SW 1271 (cell line): ENCODE results near the gene BLCAP.
"Not testable (repeated sequence)": the region's sequence is repeated elsewhere in the genome, so short reads cannot be mapped to it uniquely, and the experiment has no call there.

Experiments used
- DNase-seq, 2 experiments: peaks; one replicate each; lab custom pipeline; 2025; lab: John Stamatoyannopoulos, UW

Gene BLCAP

GRCh38 chr20:37484331-37484730 lies 43.3 kb downstream of the BLCAP start:
- DNase-seq: no peak

- no peak for DNase-seq
Measured at GRCh38 chr20:37481610-37482009, 46.1 kb downstream of the BLCAP start.

- DNase-seq: no peak
Measured at GRCh38 chr20:37480919-37481318, 46.8 kb downstream of the BLCAP start.

GRCh38 chr20:37479925-37480691 lies 47.6 kb downstream of the BLCAP start:
- no peak for DNase-seq

- no peak for DNase-seq
Measured at GRCh38 chr20:37479266-37479665, 48.4 kb downstream of the BLCAP start.

GRCh38 chr20:37477041-37477440 lies 50.6 kb downstream of the BLCAP start:
- no peak for DNase-seq

- DNase-seq: no peak
Measured at GRCh38 chr20:37475252-37475651, 52.4 kb downstream of the BLCAP start.

- no peak for DNase-seq
Measured at GRCh38 chr20:37474386-37474785, 53.3 kb downstream of the BLCAP start.

- no peak for DNase-seq
Measured at GRCh38 chr20:37473249-37474000, 54.3 kb downstream of the BLCAP start.

- DNase-seq: not testable (repeated sequence)
Measured at GRCh38 chr20:37472435-37472834, 55.2 kb downstream of the BLCAP start.

- DNase-seq: no peak
Measured at GRCh38 chr20:37471741-37472235, 55.9 kb downstream of the BLCAP start.

GRCh38 chr20:37470190-37470589 lies 57.5 kb downstream of the BLCAP start:
- DNase-seq: not testable (repeated sequence)

GRCh38 chr20:37469531-37469930 lies 58.1 kb downstream of the BLCAP start:
- DNase-seq: no peak

GRCh38 chr20:37468886-37469285 lies 58.8 kb downstream of the BLCAP start:
- no peak for DNase-seq
